ENCODE measurements around the gene KRT6C.
"Not testable (repeated sequence)": the region's sequence is repeated elsewhere in the genome, so short reads cannot be mapped to it uniquely, and the experiment has no call there.

Gene KRT6C

DNA sequence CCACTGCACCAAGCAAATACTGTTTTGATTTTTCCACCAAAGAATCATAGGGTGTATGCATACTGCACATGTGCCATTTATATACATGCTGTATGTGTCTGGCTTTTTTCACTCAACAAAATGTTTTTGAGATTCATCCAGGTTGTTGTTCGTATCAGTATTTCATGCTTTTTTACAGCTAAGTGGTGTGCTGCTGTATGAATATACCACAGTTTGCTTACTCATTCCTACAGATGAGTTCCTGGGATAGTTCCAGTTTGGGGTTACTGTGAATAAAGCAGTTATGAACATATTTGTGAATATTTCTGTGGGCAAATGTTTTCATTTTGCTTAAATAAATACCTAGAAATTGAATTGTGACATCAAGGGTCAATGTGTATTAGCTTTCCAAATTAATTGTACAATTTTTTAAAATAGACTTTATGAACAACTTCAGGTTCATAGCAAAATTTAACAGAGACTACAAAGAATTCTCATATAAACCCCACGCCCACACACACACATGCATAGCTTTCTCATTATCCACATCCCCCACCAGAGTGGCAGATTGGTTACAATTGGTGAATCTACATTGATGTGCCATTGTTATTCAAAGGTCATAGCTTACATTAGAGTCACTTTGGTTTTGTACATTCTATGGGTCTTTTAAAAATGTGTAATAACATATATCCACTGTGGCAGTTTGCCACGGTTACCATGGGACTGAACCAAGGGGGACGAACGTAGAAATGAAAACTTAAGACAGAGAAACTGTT, 26.4 kb upstream of the KRT6C start:
- DNase-seq, result no peak

- DNase-seq, result no peak
These were observed 25.3 kb upstream of the KRT6C start for GRCh38 chr12:52498946-52499345.

GRCh38 chr12:52497975-52498374, 24.4 kb upstream of the KRT6C start:
- DNase-seq, result no peak

DNA sequence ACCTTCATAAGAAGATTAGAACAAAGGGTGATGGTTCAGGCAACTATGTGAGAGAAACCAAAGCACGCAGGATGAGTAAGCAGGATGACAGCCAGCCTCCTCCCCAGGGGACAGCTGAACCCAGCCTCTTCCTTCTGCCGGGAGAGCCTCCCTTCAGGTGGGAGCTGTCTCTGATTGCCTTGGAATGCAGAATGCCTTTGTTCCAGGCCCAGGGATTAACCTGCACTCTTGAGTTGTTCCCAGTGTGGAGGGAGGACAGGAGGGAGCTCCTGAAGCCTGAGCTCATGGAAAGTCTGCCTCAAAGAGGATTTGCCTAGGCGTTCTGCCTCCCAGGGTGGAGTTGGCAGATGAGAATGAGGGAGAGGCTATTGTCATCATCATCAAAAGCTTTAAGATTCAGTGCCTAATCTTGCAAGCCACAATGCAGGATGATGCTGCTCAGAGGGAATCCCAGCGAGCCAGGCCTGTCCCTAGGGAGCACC, 23.0 kb upstream of the KRT6C start:
- no peak for DNase-seq

DNA sequence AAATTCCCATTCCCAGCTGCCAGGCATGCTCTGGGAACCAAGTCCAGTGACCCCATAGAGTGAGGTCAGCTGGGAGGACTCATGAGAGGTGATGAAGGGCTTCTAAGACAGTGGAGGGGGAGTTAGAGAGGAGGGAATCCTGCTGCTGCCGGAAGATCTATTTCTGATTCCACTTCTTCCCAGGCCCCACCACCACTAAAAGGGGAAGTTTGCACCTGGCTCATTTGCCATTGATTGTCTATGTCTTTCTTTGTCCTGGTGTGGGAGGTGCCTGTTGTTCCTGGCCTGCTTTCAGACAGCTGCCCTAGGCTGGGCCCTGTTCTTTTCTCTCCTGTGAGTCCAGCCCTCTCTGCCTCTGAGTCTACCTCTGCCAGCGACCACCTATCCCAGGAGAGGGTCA, 22.4 kb upstream of the KRT6C start:
- no peak for DNase-seq

DNA sequence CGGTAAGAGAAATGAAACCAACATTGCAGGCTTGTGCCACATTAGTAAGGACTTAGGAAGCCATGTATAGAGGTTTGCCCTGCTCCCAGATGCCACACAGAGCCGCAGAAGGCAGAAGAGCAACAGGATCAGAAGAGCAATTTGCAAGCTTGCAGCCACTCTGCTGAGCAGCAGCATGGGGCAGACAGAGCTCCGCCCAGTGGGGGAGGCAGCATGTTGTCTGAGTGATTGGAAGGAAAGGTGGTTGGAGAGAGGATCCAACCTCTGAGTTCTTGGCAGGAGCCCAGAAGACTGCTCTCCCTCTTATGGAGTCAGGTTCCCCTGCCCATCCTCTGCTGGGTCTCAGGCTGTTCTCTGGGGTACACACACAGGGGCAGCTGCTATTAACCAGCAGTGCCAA, 21.8 kb upstream of the KRT6C start:
- peak; percentile 54 for DNase-seq

DNA sequence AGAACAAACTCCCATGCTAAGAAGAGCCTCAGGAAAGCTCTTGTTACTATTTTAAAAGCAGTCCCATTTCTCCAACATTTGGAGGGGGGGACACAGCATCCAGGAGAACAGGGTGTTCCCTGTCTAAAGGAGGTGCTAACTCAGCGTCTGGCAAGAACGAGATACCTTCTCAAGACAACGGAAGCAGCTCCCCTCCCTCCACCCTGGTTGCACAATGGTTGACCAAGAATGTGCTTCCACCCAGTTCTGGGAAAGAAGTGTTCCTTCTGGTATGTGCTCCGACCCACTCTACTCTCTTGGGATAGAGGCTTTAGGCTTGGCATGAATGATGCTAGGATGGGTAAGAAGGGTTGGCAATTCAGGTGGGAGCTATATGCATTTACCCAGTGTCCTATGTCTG, 20.9 kb upstream of the KRT6C start:
- no peak for DNase-seq

- no peak for DNase-seq
These were observed 20.5 kb upstream of the KRT6C start for GRCh38 chr12:52494100-52494499.

DNA sequence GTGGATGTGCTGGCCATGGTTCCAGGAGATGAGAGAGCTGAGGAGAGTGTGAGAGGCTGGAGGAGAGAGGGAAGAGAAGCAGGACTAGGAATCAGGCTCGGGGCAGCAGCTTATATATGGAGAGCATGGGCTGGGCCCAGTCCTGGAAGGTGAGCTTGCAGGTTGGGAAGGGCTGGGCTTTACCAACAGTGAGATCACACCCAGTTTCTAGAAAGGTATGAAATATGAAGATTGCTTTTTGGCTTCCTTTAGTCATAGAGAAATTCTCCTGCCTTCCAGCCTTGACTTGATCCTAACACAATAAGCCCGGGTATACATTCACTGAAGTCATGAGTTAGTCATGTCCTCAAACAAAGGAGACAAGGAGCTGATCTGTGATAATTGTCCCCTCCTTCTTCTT, 19.6 kb upstream of the KRT6C start, which contains the start of gene KRT6A:
Gene KRT6A, minus strand, starts transcription at position 86 of the 400 bp plus-strand sequence. Its CDS starts 69 bp downstream, at position 17.
- DNase-seq, result no peak

GRCh38 chr12:52492405-52492804, 18.8 kb upstream of the KRT6C start:
- not testable (repeated sequence) for DNase-seq

DNA sequence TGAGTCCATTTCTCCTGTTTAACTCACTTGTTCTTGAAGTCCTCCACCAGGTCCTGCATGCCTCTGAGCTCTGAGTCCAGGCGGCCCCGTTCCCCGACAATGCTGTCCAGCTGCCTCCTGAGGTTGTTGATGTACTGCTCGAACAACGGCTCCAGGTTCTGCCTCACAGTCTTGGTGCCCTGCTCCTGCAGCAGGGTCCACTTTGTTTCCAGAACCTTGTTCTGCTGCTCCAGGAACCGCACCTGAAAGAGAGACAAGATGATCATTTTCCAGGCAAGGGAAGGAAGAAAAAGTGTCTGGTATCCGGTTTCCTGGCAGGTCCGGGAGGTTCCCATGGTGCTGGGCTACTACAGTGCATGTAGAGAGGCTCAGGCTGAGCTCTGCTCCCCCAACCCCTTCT, 17.9 kb upstream of the KRT6C start:
- not testable (repeated sequence) for DNase-seq

DNA sequence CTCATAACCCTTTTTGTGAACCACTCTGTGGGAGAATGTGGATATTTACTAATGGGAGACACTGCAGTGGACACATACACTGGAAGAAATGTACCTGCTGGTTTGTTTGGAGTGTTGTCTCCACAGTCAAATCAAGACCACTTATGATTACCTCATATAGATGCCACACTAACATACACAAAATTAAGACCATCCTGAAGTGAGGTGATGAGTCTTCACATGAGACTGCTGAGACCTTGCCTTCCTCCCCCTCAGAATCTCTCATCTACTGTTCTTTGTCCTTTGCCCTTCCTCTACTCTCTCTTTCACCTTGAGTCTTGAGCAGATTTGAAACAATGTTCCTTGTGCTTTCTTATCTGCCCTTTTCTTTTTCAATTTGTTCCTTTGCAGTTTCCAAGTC, 15.1 kb upstream of the KRT6C start:
- DNase-seq, result no peak

- not testable (repeated sequence) for DNase-seq
These were observed 14.3 kb upstream of the KRT6C start for GRCh38 chr12:52487744-52488443.

- DNase-seq, result no peak
These were observed 13.6 kb upstream of the KRT6C start for GRCh38 chr12:52487211-52487610.

DNA sequence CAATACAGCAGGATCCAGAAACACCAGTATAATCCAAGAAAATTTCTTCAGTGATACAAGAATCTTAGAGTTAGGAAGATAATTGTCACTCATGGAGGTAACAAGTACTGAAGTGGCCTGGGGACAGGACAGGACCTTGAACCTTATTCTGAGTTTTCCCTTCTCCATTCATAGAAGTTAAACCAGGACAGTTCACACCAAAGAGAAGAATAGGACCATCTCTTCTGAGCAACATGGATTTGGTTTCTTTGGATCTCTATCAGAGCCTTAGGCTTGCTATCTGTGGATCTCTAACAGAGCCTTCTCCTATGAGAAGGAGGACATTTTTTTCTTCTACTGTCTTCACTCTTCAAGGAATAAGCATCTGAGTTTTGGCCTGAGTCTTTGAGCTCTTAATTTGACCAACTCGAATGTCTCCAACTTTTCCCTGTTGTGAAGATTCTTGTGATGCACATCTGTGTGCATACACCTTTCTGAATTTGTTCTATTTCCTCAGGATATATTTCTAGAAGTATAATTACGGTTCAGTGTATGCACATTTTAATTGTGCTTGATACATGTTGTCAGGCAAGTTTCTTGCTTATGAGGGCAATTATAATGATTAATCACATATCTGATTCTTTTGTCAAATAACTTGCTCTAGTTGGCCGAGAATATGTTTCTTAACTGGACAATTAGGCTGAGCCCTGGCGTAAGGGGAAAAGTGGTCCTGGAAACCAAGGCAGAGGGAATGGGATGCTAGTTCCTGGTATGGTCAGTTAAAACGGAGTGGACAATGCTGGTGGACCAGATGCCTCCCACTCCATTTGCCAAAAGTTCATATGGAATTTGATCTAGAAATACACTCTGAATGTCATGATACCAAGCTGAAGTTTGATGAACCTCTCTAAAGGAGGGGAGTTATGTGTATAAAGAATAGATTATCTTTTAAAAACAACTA, 12.8 kb upstream of the KRT6C start:
- DNase-seq, result no peak

- no peak for DNase-seq
These were observed 6.5 kb upstream of the KRT6C start for GRCh38 chr12:52480073-52480472.

DNA sequence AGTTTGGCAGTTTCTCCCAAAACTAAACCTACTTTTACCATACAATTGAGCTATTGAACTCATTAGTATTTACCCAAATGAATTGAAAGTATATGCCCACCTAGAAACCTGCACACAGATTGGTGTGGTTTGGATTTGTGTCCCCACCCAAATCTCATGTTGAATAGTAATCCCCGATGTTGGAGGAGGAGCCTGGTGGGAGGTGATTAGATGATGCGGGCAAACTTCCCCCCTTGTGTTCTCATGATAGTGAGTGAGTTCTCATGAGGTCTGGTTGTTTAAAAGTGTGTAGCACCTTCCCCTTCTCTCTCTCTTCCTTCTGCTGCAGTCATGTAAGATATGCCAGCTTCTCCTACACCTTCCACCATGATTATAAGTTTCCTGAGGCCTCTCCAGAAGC, 4.0 kb upstream of the KRT6C start:
- no peak for DNase-seq

- DNase-seq, result no peak
These were observed 607 bp upstream of the KRT6C start for GRCh38 chr12:52474212-52474611.

- DNase-seq, result no peak
These were observed 3.8 kb downstream of the KRT6C start for GRCh38 chr12:52469853-52470252.

DNA sequence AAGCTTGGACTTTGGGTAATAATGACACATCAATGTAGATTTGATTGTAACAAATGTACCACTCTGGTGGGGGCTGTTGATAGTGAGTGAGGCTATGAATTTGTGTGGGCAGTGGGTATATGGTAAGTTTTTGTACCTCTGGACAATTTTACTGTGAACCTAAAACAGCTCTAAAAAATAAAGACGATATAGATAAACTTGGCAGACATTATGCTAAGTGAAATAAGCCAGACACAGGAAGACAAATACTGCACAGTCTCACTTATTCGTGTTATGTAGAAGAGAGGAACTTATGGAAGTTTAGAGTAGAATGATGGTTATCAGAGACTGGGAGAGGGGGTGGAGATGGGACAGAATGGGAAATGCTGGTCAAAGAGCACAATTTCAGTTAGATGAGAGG, 8.7 kb downstream of the KRT6C start:
- no peak for DNase-seq

GRCh38 chr12:52461693-52462092, 11.9 kb downstream of the KRT6C start:
- DNase-seq, result no peak

DNA sequence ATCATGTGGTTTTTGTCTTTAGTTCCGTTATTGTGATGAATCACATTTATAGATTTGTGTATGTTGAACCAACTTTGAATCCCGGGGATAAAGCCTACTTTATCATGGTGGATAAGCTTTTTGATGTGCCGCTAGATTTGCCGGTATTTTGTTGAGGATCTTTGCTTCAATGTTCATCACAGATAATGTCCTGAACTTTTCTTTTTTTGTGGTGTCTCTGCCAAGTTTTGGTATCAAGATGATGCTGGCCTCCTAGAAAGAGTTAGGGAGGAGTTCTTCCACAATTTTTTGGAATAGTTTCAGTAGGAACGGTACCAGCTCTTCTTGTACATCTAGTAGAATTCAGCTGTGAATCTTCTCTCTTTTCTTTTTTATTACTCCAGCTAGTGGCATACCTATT, 14.7 kb downstream of the KRT6C start:
- DNase-seq, result no peak

DNA sequence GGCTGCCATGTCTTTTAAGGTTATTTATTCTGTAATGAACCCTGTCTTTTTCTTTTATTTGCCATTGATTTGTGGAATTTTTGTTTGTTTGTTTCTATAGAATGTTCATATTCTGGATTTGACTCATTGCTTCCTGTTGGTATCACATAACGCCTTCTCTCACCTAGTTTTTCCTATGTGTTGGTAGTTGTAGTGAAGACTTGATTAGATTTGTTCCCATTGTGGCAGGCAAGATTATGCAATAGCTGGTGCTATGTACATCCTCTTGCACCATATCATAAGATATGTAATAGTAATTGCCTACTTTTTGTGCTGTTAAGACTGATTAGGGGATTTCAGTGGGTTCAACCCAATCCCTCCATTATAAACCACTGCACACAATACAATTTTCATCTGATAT, 17.8 kb downstream of the KRT6C start:
- DNase-seq, result no peak

All from NCI-H1694 treated with DMSO at 0.1 percent for 48 hours (cell line).